ENCODE measurements around the gene SRGAP1.

SRGAP1 gene

DNA sequence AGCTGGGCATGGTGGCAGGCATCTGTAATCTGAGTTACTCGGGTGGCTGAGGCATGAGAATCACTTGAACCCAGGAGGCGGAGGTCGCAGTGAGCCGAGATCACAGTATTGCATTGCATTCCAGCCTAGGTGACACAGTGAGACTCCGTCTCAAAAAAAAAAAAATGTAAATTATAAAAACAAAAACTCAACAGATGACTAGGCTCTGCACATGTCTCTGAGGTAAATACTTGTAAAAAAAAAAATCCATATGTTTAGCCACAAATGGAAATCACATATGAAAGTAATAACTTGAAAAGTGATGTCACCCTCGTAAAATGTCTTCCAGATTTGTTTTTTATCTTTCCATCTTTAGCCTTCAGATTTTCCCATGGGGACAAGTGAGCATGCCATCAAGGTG is 292.6 kb downstream of the SRGAP1 start:
- no peak overlapping the region for H3K4me3 ChIP-seq
- H3K27ac ChIP-seq = no peak overlapping the region
- no peak for DNase-seq (ENCODE audit: low spot score)
- TF ChIP-seq, protein P1, sequence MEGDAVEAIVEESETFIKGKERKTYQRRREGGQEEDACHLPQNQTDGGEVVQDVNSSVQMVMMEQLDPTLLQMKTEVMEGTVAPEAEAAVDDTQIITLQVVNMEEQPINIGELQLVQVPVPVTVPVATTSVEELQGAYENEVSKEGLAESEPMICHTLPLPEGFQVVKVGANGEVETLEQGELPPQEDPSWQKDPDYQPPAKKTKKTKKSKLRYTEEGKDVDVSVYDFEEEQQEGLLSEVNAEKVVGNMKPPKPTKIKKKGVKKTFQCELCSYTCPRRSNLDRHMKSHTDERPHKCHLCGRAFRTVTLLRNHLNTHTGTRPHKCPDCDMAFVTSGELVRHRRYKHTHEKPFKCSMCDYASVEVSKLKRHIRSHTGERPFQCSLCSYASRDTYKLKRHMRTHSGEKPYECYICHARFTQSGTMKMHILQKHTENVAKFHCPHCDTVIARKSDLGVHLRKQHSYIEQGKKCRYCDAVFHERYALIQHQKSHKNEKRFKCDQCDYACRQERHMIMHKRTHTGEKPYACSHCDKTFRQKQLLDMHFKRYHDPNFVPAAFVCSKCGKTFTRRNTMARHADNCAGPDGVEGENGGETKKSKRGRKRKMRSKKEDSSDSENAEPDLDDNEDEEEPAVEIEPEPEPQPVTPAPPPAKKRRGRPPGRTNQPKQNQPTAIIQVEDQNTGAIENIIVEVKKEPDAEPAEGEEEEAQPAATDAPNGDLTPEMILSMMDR (IDR thresholded peaks at IDR 0.05) = no peak

DNA sequence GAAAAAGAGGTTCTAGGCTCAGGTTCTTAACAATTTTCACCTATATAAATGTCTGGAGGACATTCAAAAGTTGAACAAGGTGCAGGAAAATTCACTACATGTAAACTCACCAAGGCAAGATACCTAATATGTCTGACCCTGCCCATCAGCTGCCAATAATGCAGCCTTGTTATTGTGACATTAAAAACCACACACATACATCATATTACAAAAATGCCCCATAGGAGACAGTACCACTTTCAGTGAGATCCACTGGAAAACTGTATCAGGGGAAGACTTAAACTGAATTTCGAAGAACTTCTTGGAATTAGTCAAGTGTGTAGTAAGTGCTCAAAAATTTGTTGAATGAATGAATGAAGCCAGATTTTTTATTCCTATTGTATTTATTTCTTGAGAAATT is 294.5 kb downstream of the SRGAP1 start:
- Histone ChIP-seq H3K4me3 (no peak overlapping the region), H3K27ac (no peak overlapping the region)
- TF ChIP-seq, protein P1 (IDR thresholded peaks at IDR 0.05) = no peak
- no peak for DNase-seq (ENCODE audit: low spot score)

DNA sequence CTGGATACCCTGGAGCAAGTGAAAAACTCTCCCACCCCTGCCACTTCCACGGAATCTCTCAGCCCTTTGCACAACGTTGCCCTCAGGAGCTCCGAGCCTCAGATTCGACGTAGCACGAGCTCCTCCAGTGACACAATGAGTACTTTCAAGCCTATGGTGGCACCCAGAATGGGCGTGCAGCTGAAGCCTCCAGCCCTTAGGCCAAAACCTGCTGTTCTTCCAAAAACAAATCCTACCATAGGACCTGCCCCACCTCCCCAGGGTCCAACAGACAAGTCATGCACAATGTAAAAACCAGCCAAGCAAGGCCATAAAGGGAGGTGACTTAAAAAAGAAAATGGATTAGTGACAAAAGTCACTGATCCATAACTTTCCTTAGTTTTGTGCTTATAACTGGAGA is 297.9 kb downstream of the SRGAP1 start:
- H3K27ac ChIP-seq = no peak overlapping the region
- DNase-seq (ENCODE audit: low spot score) = no peak
- H3K4me3 ChIP-seq = no peak overlapping the region
- TF ChIP-seq, protein P1 (IDR thresholded peaks at IDR 0.05) = no peak

DNA sequence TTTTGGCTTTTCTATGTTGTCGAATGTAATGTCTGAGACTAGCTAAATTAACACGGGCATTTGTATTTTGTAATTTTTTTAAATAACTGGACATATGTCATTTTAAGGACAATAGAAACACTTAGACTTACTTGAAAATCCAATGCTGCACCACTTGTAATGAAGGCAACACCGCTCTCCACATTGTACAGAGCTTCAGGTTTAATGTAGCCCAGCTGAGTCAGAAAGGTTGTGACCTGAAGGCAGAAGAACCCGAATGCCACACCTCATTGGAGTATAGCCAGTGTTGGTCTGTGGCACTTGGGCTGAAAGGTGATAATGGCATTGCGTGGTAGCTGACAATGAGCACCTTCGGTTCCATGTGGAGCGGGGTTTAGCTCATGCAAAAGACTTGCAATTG is 298.3 kb downstream of the SRGAP1 start:
- TF ChIP-seq, protein P1 (IDR thresholded peaks at IDR 0.05) = no peak
- Histone ChIP-seq H3K4me3 (no peak overlapping the region), H3K27ac (no peak overlapping the region)
- DNase-seq (ENCODE audit: low spot score) = no peak

DNA sequence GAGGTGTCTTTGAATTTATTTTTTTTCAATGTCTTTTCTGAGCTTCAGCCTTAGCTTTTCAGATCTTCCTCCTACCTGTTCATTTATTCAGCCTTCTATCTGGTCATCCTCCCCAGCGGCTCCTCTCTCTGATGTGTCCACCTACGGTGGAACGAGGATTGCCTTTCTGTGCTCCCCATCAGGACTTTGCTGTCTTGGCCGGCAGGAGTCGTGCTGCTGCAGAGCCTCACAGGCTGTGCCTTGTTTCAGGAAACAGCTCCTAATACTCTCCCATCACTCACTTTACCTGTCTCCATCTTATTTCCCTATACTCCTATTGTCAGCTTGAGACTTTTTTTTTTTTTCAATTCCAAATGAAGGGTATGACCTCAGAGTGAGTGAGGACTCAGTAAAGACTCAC is 300.7 kb downstream of the SRGAP1 start:
- TF ChIP-seq, protein P1 (IDR thresholded peaks at IDR 0.05) = no peak
- DNase-seq (ENCODE audit: low spot score) = no peak

DNA sequence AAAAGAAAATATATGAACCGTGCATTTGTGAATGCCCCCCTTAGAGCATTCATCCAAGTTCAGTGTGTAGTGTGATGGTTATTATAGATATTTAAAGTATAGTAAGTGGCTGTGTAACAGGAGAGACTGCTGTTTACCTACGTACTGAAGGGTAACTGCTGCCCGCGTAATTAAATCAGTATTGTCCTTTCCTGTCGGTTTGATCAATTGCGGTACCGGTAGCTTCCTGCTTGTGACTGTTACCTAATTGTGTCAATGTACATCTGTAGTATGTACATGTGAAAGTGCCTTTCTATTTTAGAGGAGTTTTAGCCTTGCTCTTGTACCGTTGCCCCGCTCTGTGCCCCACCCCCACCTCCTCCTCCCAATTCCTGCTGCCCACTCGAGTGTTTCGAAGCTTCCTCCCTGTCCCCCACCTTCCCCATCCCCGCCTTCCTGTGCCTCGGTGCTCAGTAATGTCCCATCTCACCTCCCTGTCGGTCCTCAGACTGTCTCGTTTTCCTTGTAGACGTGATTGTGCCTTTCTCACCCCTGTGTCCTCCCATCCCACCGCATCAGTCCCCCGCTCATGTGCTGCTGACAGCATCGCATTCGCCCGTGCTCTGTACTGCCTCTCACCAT is 302.6 kb downstream of the SRGAP1 start:
- no peak overlapping the region for H3K4me3 ChIP-seq
- H3K27ac ChIP-seq = no peak overlapping the region
- no peak for DNase-seq (ENCODE audit: low spot score)
- TF ChIP-seq, protein P1 (IDR thresholded peaks at IDR 0.05) = no peak

More for the DNA sequence above, 300.7 kb downstream of the SRGAP1 start:
- Histone ChIP-seq H3K27ac (no peak overlapping the region), H3K4me3 (no peak overlapping the region)

DNA sequence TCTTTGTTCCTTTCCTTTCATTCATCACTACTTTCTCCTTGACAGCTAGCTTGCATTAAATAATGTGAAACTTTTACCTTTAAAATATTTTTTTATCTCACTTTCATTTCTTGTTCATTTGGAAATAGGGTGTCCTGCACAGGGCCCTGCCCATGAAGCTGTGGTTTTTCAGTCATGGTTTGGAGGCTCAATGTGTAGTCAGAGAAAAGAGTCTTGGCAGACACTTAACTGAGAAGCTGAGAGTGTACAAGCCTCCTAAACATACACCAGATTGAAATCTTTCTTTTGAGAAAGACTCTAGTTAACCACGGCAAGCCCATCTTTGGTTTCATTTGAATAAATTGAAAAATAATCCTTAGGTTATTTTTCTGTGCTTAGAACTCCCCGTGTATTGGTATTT is 303.4 kb downstream of the SRGAP1 start:
- no peak overlapping the region for H3K4me3 ChIP-seq
- TF ChIP-seq, protein P1 (IDR thresholded peaks at IDR 0.05) = no peak
- H3K27ac ChIP-seq = no peak overlapping the region
- DNase-seq (ENCODE audit: low spot score) = no peak
